ENCODE measurements around the gene CTBP2. TPM values are rescaled to one million over a fixed set of nuclear protein-coding genes. Genes with fewer than 3 reads are reported as not detected.

CTBP2 gene
- total and polyA plus RNA-seq, 2 of the 13 experiments (the other 11 are each of a cell fraction or from before 2014, with no cell fraction given), result 0.08 TPM; not detected in 1

DNA sequence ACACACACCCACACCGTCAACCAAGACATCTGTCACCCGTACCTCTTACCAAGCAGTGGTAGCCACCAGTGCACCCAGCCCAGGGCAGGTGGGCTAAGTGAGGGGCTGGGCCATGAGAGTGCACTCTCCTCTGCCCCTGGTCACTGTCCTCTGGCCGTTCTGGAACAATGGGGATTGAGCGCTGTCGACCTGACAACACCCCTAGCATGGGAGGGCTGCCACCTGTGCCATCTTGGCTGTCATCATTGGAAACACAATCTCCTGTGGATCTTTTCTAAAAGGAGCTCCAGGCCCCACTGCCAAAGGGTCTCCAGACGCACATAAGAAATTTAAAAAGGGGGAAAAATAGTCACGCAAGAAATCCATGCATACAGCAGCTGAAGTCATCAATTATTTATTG, 80.1 kb downstream of the CTBP2 start (continued):
- TF ChIP-seq KDM2A (CRISPR knock-in tag; IDR thresholded peaks at IDR 0.05; ENCODE audit: borderline replicate concordance, low read depth) (no peak), ZNF761 (CRISPR knock-in tag; conservative IDR thresholded peaks at IDR 0.05) (no peak), ZEB1 (IDR thresholded peaks at IDR 0.05; ENCODE audit: insufficient replicate concordance, low read depth) (no peak), ZNF883 (CRISPR knock-in tag; IDR thresholded peaks at IDR 0.05; ENCODE audit: not compliant biosample characterization) (no peak), ZHX2 (IDR thresholded peaks at IDR 0.05; ENCODE audit: low read depth) (no peak), ZHX2 (CRISPR knock-in tag; IDR thresholded peaks at IDR 0.05; ENCODE audit: borderline replicate concordance) (no peak)
- TF ChIP-seq, protein P1, sequence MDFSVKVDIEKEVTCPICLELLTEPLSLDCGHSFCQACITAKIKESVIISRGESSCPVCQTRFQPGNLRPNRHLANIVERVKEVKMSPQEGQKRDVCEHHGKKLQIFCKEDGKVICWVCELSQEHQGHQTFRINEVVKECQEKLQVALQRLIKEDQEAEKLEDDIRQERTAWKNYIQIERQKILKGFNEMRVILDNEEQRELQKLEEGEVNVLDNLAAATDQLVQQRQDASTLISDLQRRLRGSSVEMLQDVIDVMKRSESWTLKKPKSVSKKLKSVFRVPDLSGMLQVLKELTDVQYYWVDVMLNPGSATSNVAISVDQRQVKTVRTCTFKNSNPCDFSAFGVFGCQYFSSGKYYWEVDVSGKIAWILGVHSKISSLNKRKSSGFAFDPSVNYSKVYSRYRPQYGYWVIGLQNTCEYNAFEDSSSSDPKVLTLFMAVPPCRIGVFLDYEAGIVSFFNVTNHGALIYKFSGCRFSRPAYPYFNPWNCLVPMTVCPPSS (IDR thresholded peaks at IDR 0.05), result no peak
- TF ChIP-seq, protein P2, sequence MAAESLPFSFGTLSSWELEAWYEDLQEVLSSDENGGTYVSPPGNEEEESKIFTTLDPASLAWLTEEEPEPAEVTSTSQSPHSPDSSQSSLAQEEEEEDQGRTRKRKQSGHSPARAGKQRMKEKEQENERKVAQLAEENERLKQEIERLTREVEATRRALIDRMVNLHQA (CRISPR knock-in tag; IDR thresholded peaks at IDR 0.05), result no peak

Data from HepG2 (cell line).